ENCODE measurements around the gene CEP120. TPM values are rescaled to one million over a fixed set of nuclear protein-coding genes. Genes with fewer than 3 reads are reported as not detected.
A peak's percentile ranks its signal among the peaks of the same experiment; 100 is the strongest.

The CEP120 gene
- total and polyA plus RNA-seq, 2 of the 4 experiments (the other 2 are of a cell fraction): 6.7 to 46.1 TPM

GRCh38 chr5:123438902-123439301, 15.7 kb upstream of the CEP120 start:
- POLR2A ChIA-PET (ENCODE audit: unreplicated experiment): no interaction called here
- no peak overlapping the region for H2BK15ac ChIP-seq (ENCODE audit: low read depth, low read length)

More at GRCh38 chr5:123438902-123439301, 15.7 kb upstream of the CEP120 start:
- H3K27ac ChIP-seq (ENCODE audit: insufficient read depth, low read length): no peak overlapping the region
- BruUV-seq (replicated peaks): no TSS peak
- DNase-seq (peak; percentile 28), ATAC-seq (ENCODE audit: low read depth) (no peak)
- no peaks in the 10 kb centered on the region for H3K4me1 ChIP-seq (ENCODE audit: control insufficient read depth, insufficient read depth, low read length)
- H3K4ac ChIP-seq (ENCODE audit: low read depth, low read length): no peak overlapping the region
- H3K14ac ChIP-seq (replicated peaks; ENCODE audit: low read depth, low read length): no peak overlapping the region
- CTCF ChIA-PET: no interaction called here
- TF ChIP-seq CEBPB (IDR thresholded peaks at IDR 0.05; ENCODE audit: low read depth, low read length): no peak
- no peak overlapping the region for H2AFZ ChIP-seq (replicated peaks; ENCODE audit: low read length, poor library complexity)
- no peaks in the 10 kb centered on the region for H3K9me3 ChIP-seq (ENCODE audit: control insufficient read depth, insufficient read depth, low read length)
- no peaks in the 10 kb centered on the region for H3K79me1 ChIP-seq (ENCODE audit: low read depth in 1 of 2, low read length in 2 of 2)
- H2AK9ac ChIP-seq (replicated peaks; ENCODE audit: low read depth, low read length, poor library complexity): no peak overlapping the region
- dilution Hi-C loops (cut with HindIII; ENCODE audit: low sequenced_read_pairs, unreplicated experiment): no loop called here
- H3K4me3 ChIP-seq (ENCODE audit: insufficient read depth, low read depth, low read length): no peak overlapping the region
- no CpG with 5 or more reads among the region's 5 CpGs for WGBS, 2 experiments (ENCODE audit: extremely low coverage in 2 of 2, insufficient read length in 1 of 2)
- no peak overlapping the region for H4K8ac ChIP-seq (ENCODE audit: low read depth in 2 of 2, low read length in 2 of 2)
- H3K9ac ChIP-seq (ENCODE audit: low read depth, low read length): no peak overlapping the region
- H2AK5ac ChIP-seq (ENCODE audit: low read depth, low read length): no peak overlapping the region
- H3K27me3 ChIP-seq (ENCODE audit: control insufficient read depth, insufficient read depth, low read length): no peaks in the 10 kb centered on the region
- H3K23ac ChIP-seq (ENCODE audit: low read depth, low read length): no peak overlapping the region
- in situ Hi-C loops (cut with MboI; ENCODE audit: low sequenced_read_pairs): no loop called here
- H2BK20ac ChIP-seq (ENCODE audit: low read depth, low read length): no peak overlapping the region
- H3K4me2 ChIP-seq (ENCODE audit: low read depth, low read length): no peak overlapping the region
- H2BK5ac ChIP-seq (ENCODE audit: low read depth, low read length, poor library complexity, severe bottlenecking): no peak overlapping the region
- H3K36me3 ChIP-seq (ENCODE audit: control insufficient read depth, insufficient read depth, low read length): no peaks in the 10 kb centered on the region
- no peak overlapping the region for H3K18ac ChIP-seq (ENCODE audit: low read depth, low read length)
- H2BK120ac ChIP-seq (ENCODE audit: low read depth, low read length): no peak overlapping the region
- H4K5ac ChIP-seq (ENCODE audit: low read depth, low read length): no peak overlapping the region
- no peak overlapping the region for H4K91ac ChIP-seq (ENCODE audit: insufficient read depth, low read depth, low read length)
- peaks cover 2% of the 10 kb centered on the region; the same call in 1 of the 2 replicates for H3K9me1 ChIP-seq (ENCODE audit: insufficient read depth, low read length)
- intact Hi-C loops (cut with micrococcal nuclease): no loop called here
- no peak overlapping the region for H3K56ac ChIP-seq (ENCODE audit: extremely low read depth, insufficient read depth, low read length)
- H4K20me1 ChIP-seq (ENCODE audit: insufficient read depth, low read length): no peaks in the 10 kb centered on the region

Measured in IMR-90 (cell line).